ENCODE results near the gene GABPA. TPM values are rescaled to one million over a fixed set of nuclear protein-coding genes. Genes with fewer than 3 reads are reported as not detected.

GABPA gene
- total and polyA plus RNA-seq, 9 of the 15 experiments (the other 6 are each of a cell fraction or from before 2014, with no cell fraction given): 8.9 to 35.7 (median 22.8) TPM

- TF ChIP-seq ZBTB40 (IDR thresholded peaks at IDR 0.05): peak; percentile 47; the same call in 1 of the 2 replicates
- no peak for TF ChIP-seq ZBTB40 (CRISPR knock-in tag; IDR thresholded peaks at IDR 0.05)
- TF ChIP-seq SAP30 (IDR thresholded peaks at IDR 0.05; ENCODE audit: borderline replicate concordance, insufficient read depth, low read depth, low read length, poor library complexity, severe bottlenecking): no peak
- peak in 1 of 2 experiments; percentile 50 for TF ChIP-seq E2F6 (IDR thresholded peaks at IDR 0.05; ENCODE audit: borderline replicate concordance in 1 of 2, extremely low read depth in 1 of 2, insufficient read depth in 1 of 2, insufficient read length in 1 of 2, low read depth in 1 of 2, low read length in 1 of 2, poor library complexity in 1 of 2, severe bottlenecking in 1 of 2)
- no peak for TF ChIP-seq BCLAF1 (IDR thresholded peaks at IDR 0.05; ENCODE audit: borderline replicate concordance in 1 of 2, control insufficient read depth in 1 of 2, low read depth in 2 of 2, low read length in 1 of 2)
- no peak for TF ChIP-seq ETV6 (IDR thresholded peaks at IDR 0.05; ENCODE audit: borderline replicate concordance in 1 of 2, low read depth in 2 of 2, low read length in 1 of 2)
- no peak for TF ChIP-seq ETV6 (CRISPR knock-in tag; IDR thresholded peaks at IDR 0.05; ENCODE audit: borderline replicate concordance)
- 0 out of 4 replicates have a peak, but pooled peaks of 1 of the 2 experiments have one; percentile 32 for TF ChIP-seq MAZ (CRISPR knock-in tag; conservative IDR thresholded peaks at IDR 0.05 in 1 of 2, IDR thresholded peaks at IDR 0.05 in 1 of 2)
- TF ChIP-seq JUND (IDR thresholded peaks at IDR 0.05; ENCODE audit: borderline replicate concordance, low read depth, low read length): 0 out of 2 replicates have a peak, but pooled peaks have one; percentile 3
- no peak for TF ChIP-seq JUND (tag; IDR thresholded peaks at IDR 0.05; ENCODE audit: borderline replicate concordance, low read depth, low read length)
- 0 out of 2 replicates have a peak, but pooled peaks have one; percentile 22 for TF ChIP-seq FOSL1 (tag; conservative IDR thresholded peaks at IDR 0.05)
These were observed 55.5 kb downstream of the GABPA start (continued) for GRCh38 chr21:25790122-25790877.
